Panc1 (cell line): Measurements from ENCODE around the gene SFRP4. TPM values are rescaled to one million over a fixed set of nuclear protein-coding genes. Genes with fewer than 3 reads are reported as not detected.
A peak's percentile ranks its signal among the peaks of the same experiment; 100 is the strongest.

Experiments used
- ATAC-seq: fragments of 200-7000 bp; cut with Tn5 transposase; 2 replicates; pipeline ENCODE4 v1.9.1; 2020; ENCODE audit warnings: mild to moderate bottlenecking, moderate library complexity
- BruUV-seq: library from RNA; stranded (reverse); fragments of 400-500 nt; replicated peaks from 2 replicates; lab custom pipeline; 2021; lab: Mats Ljungman, UMichigan
- CTCF ChIA-PET: fragments of 300-600 bp; sonication (Branson Sonifier 250); formaldehyde crosslinking; loops from one replicate; lab custom pipeline; 2022; ENCODE audit warnings: antibody characterized with exemption; lab: Charles Lee
- POLR2A ChIA-PET: fragments of 300-600 bp; sonication (Branson Sonifier 250); formaldehyde crosslinking; loops from one replicate; lab custom pipeline; 2022; ENCODE audit warnings: antibody characterized with exemption; lab: Charles Lee
- DNase-seq: peaks from one replicate; pipeline ENCODE4 v3.0.0-alpha.2; 2010; ENCODE audit warnings: low read depth, low spot score
- H3K27ac ChIP-seq: 2 replicates; pipeline ENCODE4 v1.5.1; 2011; ENCODE audit warnings: mild to moderate bottlenecking, low read length, inconsistent platforms
- H3K27me3 ChIP-seq: fragments of 200-500 bp; sonication (Bioruptor generic); 2 replicates; pipeline ENCODE4 v1.6.0; 2014; ENCODE audit warnings: low read length, inconsistent platforms; ENCODE audit not compliant: control insufficient read depth, insufficient read depth
- H3K36me3 ChIP-seq: fragments of 200-500 bp; sonication (Bioruptor generic); 2 replicates; pipeline ENCODE4 v1.5.1; 2014; ENCODE audit warnings: inconsistent platforms, mild to moderate bottlenecking, low read length, moderate library complexity; ENCODE audit not compliant: control insufficient read depth, insufficient read depth
- H3K4me1 ChIP-seq: 2 replicates; pipeline ENCODE4 v1.5.1; 2011; ENCODE audit warnings: inconsistent platforms, mild to moderate bottlenecking, low read length, moderate library complexity; ENCODE audit not compliant: control insufficient read depth, insufficient read depth
- H3K4me3 ChIP-seq, 2 experiments: 2 replicates each; pipeline ENCODE4 v1.5.1; 2011 to 2012; ENCODE audit warnings: low read depth in 2 of 2, low read length in 2 of 2, mild to moderate bottlenecking in 2 of 2, inconsistent platforms in 1 of 2, moderate library complexity in 1 of 2
- H3K9me3 ChIP-seq: fragments of 200-500 bp; sonication (Bioruptor generic); 2 replicates; pipeline ENCODE4 v1.5.1; 2014; ENCODE audit warnings: low read depth, mild to moderate bottlenecking, inconsistent platforms, low read length, moderate library complexity; ENCODE audit not compliant: control insufficient read depth, insufficient read depth
- POLR2AphosphoS5 ChIP-seq: IDR thresholded peaks from 2 replicates; pipeline ENCODE4 v1.6.1; 2012; ENCODE audit warnings: mild to moderate bottlenecking, low read depth, low read length, moderate library complexity
- SIN3A ChIP-seq: IDR thresholded peaks from 2 replicates; pipeline ENCODE4 v1.6.1; 2012; ENCODE audit warnings: low read depth, mild to moderate bottlenecking, low read length, moderate library complexity, borderline replicate concordance; ENCODE audit not compliant: insufficient read depth
- TCF7L2 ChIP-seq: IDR thresholded peaks from 2 replicates; pipeline ENCODE4 v1.6.1; 2011; ENCODE audit warnings: mild to moderate bottlenecking, low read depth, low read length, inconsistent platforms
- in situ Hi-C: cut with HindIII; loops from 2 replicates; pipeline ENCODE4 v1.10.0; 2016; ENCODE audit warnings: low sequenced_read_pairs, low pct_unique_long_range_greater_than_20kb
- intact Hi-C: fragments of 100-400 bp; cut with micrococcal nuclease; formaldehyde crosslinking; loops from one replicate; pipeline ENCODE4 v1.10.0; 2022; ENCODE audit not compliant: unreplicated experiment
- total RNA-seq: library from RNA; stranded (reverse); gene quantifications from one replicate; pipeline ENCODE4 v1.2.1, GENCODE V29; 2021; ENCODE audit not compliant: unreplicated experiment
- TF ChIP-seq, protein P1 (sequence below): fragments of 450-650 bp; IDR thresholded peaks from 2 replicates; pipeline ENCODE4 v1.5.1; 2017; ENCODE audit warnings: mild to moderate bottlenecking
- TF ChIP-seq, protein P2 (sequence below), 2 experiments: IDR thresholded peaks; 2 replicates each; pipeline ENCODE4 v1.6.1; 2011 to 2012; ENCODE audit warnings: low read depth in 2 of 2, control low read depth in 1 of 2, low read length in 1 of 2, mild to moderate bottlenecking in 1 of 2, moderate library complexity in 1 of 2; ENCODE audit not compliant: insufficient read depth in 1 of 2

Gene SFRP4
- total RNA-seq, 1 experiment from 2014 or later, result 0.74 TPM

- CTCF ChIA-PET, result interaction anchor here (0.7 kb wide), 1 partner anchor 14 kb away, joined by 3 read pairs; the partner anchor contains the start of gene SFRP4
- H3K36me3 ChIP-seq, result no peaks in the 10 kb centered on the region
These were observed 13.8 kb upstream of the SFRP4 start for GRCh38 chr7:37930226-37930948.

GRCh38 chr7:37928878-37929277 lies 12.3 kb upstream of the SFRP4 start:
- no peak for DNase-seq
- Histone ChIP-seq H3K4me1 (peaks cover 17% of the 10 kb centered on the region), H3K9me3 (peaks cover 15% of the 10 kb centered on the region; the same call in 1 of the 2 replicates), H3K27me3 (no peaks in the 10 kb centered on the region), H3K27ac (no peak overlapping the region; the same call in 1 of the 2 replicates), H3K4me3 (no peak overlapping the region), H3K36me3 (no peaks in the 10 kb centered on the region)
- intact Hi-C loops (no loop called here), in situ Hi-C loops (no loop called here)
- TF ChIP-seq SIN3A (no peak), POLR2AphosphoS5 (no peak), TCF7L2 (no peak)
- no TSS peak for BruUV-seq
- ChIA-PET CTCF (interaction anchor here (0.6 to 0.7 kb wide), 2 partner anchors 282 to 424 kb away, joined by 3 to 7 read pairs; no protein-coding TSS in a partner anchor), POLR2A (no interaction called here)
- no peak for ATAC-seq

More at GRCh38 chr7:37930226-37930948, 13.8 kb upstream of the SFRP4 start:
- POLR2A ChIA-PET, result no interaction called here
- peaks cover 11% of the 10 kb centered on the region; the same call in 1 of the 2 replicates for H3K9me3 ChIP-seq
- intact Hi-C loops, result no loop called here
- TF ChIP-seq, protein P1, sequence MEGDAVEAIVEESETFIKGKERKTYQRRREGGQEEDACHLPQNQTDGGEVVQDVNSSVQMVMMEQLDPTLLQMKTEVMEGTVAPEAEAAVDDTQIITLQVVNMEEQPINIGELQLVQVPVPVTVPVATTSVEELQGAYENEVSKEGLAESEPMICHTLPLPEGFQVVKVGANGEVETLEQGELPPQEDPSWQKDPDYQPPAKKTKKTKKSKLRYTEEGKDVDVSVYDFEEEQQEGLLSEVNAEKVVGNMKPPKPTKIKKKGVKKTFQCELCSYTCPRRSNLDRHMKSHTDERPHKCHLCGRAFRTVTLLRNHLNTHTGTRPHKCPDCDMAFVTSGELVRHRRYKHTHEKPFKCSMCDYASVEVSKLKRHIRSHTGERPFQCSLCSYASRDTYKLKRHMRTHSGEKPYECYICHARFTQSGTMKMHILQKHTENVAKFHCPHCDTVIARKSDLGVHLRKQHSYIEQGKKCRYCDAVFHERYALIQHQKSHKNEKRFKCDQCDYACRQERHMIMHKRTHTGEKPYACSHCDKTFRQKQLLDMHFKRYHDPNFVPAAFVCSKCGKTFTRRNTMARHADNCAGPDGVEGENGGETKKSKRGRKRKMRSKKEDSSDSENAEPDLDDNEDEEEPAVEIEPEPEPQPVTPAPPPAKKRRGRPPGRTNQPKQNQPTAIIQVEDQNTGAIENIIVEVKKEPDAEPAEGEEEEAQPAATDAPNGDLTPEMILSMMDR, result no peak
- TF ChIP-seq TCF7L2 (peak; percentile 88), POLR2AphosphoS5 (no peak), SIN3A (no peak)
- H3K4me1 ChIP-seq, result peaks cover 17% of the 10 kb centered on the region
- ATAC-seq (peak; percentile 72; the same call in 1 of the 2 replicates), DNase-seq (no peak)
- H3K27me3 ChIP-seq, result no peaks in the 10 kb centered on the region
- BruUV-seq, result no TSS peak
- 0 out of 4 replicates have a peak overlapping the region, but pooled peaks of 1 of the 2 experiments have one; percentile 6 for H3K4me3 ChIP-seq
- in situ Hi-C loops, result no loop called here
- H3K27ac ChIP-seq, result peak overlapping the region; percentile 53

DNA sequence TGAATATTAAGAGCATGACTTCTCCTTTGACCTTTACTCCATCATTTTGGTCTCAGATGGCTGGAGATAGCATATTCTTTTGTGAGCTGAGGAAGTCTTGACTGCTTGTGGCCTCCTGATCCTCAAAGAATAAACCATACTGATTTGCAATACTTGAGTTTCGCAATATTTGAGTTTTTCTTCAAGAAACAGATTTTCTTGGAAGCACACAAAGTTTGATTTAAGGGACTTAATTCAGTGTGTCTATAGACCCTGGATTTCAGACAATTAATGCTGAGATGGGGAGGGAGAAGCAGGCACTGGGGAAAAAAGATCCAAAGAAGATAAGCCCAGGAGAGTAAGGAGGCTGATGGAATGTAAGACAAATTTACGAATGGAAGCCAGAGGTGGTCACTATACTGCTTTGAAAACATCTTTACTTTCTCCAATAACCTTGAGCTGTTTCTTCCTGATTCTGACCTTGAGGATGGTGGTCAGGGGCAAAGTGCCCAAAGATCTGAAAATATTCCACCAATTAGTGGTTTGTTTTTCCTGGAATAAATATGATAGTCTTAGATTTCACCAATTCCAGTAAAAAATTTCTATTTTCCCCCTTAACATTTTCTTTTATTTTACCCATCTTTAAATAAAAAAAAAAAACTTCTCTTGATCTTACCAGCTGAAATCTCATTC lies 11.3 kb upstream of the SFRP4 start:
- TF ChIP-seq, protein P1, result no peak
- TF ChIP-seq POLR2AphosphoS5, result no peak
- TF ChIP-seq SIN3A, result no peak
- TF ChIP-seq, protein P2, sequence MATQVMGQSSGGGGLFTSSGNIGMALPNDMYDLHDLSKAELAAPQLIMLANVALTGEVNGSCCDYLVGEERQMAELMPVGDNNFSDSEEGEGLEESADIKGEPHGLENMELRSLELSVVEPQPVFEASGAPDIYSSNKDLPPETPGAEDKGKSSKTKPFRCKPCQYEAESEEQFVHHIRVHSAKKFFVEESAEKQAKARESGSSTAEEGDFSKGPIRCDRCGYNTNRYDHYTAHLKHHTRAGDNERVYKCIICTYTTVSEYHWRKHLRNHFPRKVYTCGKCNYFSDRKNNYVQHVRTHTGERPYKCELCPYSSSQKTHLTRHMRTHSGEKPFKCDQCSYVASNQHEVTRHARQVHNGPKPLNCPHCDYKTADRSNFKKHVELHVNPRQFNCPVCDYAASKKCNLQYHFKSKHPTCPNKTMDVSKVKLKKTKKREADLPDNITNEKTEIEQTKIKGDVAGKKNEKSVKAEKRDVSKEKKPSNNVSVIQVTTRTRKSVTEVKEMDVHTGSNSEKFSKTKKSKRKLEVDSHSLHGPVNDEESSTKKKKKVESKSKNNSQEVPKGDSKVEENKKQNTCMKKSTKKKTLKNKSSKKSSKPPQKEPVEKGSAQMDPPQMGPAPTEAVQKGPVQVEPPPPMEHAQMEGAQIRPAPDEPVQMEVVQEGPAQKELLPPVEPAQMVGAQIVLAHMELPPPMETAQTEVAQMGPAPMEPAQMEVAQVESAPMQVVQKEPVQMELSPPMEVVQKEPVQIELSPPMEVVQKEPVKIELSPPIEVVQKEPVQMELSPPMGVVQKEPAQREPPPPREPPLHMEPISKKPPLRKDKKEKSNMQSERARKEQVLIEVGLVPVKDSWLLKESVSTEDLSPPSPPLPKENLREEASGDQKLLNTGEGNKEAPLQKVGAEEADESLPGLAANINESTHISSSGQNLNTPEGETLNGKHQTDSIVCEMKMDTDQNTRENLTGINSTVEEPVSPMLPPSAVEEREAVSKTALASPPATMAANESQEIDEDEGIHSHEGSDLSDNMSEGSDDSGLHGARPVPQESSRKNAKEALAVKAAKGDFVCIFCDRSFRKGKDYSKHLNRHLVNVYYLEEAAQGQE (IDR thresholded peaks at IDR 0.05; ENCODE audit: insufficient read depth in 1 of 2, low read depth in 2 of 2, low read length in 1 of 2), result no peak
- TF ChIP-seq TCF7L2, result no peak
- ATAC-seq, result no peak
- H3K9me3 ChIP-seq, result peaks cover 15% of the 10 kb centered on the region; the same call in 1 of the 2 replicates
- no peak for DNase-seq
- H3K4me3 ChIP-seq, result no peak overlapping the region
- in situ Hi-C loops (no loop called here), intact Hi-C loops (no loop called here)
- H3K27me3 ChIP-seq, result no peaks in the 10 kb centered on the region
- ChIA-PET CTCF (interaction anchor here (0.7 kb wide), 1 partner anchor 283 kb away, joined by 7 read pairs; no protein-coding TSS in a partner anchor), POLR2A (no interaction called here)
- H3K36me3 ChIP-seq, result no peaks in the 10 kb centered on the region
- H3K27ac ChIP-seq, result no peak overlapping the region
- peaks cover 19% of the 10 kb centered on the region for H3K4me1 ChIP-seq
- no TSS peak for BruUV-seq
